Kidney capillary endothelial cell (primary cell): ENCODE data around the gene OTUD4.
A peak's percentile ranks its signal among the peaks of the same experiment; 100 is the strongest.
"Not testable (repeated sequence)": the region's sequence is repeated elsewhere in the genome, so short reads cannot be mapped to it uniquely, and the experiment has no call there.

Experiments used
- DNase-seq: peaks from one replicate; pipeline ENCODE4 v3.0.0-alpha.2; 2018; ENCODE audit warnings: low spot score

The OTUD4 gene

GRCh38 chr4:145179281-145179860, 1.0 kb downstream of the OTUD4 start:
- DNase-seq = peak; percentile 46

DNA sequence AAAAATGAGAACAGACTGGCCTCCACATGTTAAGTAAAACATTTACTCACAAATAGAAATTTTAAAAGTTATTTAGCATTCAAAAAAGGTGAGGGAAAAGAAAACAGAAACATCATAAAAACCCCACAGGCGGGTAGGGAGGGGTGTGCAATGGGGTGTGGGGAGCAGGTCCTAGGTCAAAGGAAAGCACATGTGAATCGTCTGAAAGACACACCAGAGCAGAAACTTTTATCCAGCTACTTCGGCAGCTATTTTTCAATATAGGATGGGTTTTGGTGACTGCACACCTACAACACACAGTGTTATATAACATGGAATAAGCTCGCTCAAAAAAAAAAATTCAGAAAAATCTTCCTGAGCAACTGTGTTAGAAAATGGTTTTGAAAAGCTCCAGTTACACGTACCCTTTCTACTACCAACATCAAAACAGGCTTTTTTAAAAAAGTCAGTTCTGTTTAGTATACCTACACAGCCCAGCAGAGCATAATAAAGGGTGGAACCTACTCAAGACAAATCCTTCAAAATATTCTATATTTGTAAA, 1.6 kb downstream of the OTUD4 start:
- DNase-seq = peak; percentile 10

DNA sequence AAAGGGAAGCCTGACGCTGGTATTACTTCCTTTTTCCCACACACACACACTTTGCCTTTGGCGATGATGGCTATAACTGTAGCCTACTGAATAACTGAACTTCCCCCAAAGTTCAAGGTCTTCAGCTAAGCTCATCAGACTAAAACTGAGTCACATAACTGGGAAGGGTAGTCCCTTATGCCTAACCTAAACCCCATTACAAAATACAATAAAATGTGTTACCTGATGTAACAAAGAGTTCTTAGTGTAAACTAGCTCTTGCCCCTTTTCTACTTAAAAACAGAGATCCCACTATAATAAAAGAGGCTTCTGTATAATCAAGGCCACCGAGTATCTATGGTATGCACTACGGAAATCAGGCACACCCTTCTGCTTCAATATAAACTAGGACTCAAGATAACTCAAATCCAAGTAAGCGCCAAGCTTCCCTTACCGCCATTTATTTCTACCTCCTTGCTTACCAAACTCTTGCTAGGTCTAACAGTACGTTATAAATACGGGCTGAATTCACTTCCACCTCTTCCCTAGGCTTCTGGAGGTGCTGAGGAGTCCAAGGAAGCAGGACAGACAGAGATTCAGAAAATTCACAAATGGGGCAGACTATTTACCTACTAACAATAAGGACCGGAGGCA, 2.4 kb downstream of the OTUD4 start:
- DNase-seq = peak; percentile 79

DNA sequence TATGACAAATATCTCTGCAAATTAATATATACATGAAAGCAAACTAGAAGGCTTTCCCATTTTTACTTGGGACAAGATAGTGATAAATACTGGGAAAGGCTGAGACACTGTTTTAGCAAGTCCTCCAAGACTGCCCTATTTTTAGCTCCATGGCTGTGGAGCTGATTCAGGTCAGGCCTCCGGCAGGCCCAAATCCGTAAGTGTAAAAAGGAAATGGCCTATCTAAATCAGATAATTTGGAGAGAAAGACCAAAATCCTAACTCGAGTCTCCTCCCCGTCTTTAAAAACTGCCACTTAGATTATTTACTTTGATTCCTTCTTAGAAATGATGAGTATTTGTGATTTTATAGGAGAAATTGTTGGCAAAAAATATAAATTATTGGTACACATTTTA, 2.9 kb downstream of the OTUD4 start:
- DNase-seq = peak; percentile 65

DNA sequence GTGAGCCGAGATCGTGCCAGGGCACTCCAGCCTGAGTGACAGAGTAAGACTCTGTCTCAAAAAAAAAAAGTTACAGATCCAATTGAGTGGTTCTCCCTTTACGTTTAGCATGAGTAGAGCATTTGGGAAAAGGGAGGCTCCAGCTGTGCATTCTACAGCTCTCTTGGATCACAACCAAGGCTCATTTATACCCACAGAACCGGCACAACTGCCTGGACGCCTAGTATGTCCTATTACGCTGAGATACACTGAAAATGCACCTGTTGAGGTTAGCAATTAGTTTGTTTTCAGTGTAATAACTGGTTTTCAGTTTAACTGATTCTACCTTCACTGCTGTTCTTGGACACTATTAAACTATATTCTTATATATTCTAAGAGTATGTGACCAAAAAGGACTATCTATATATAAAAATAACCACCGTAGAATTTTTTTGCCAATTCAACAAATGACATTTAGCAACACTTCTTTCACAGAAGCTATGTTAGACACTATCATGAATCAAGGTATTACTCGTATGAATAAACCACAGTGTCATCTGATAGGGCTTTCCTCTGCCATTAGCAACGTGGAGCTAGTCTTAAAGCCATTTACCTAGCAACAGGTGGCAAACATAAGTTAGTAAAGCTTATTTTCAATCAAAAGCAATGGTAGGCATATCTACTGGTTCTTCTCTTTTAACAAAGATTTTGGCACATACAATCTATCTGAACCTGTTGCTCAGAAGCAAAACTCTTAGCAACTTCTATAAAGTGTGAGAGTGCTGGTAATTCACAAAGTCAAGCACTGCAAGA, 3.6 kb downstream of the OTUD4 start:
- DNase-seq = no peak

DNA sequence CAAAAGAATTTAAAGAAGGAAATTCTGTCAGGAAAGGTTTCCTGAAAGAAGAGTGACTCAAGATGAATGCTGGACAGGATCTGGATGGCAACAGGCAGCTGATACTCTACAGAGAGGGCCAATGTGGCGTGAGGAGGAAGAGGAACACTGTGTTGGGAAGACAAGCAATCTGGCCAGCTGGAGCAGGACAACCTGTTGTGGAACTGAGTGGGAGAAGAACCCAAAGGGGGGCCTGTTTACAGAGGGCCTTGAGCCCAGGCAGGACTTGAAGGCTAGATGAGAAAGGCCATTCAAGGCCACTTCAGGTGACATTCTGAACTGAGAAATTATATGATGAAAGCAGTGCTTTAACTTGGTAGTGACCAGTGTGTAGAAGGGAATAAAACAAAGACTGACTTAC, 8.5 kb downstream of the OTUD4 start:
- peak; percentile 34 for DNase-seq

- no peak for DNase-seq
Measured at GRCh38 chr4:145170223-145170622, 10.2 kb downstream of the OTUD4 start.

GRCh38 chr4:145168581-145169187, 11.7 kb downstream of the OTUD4 start:
- no peak for DNase-seq

- DNase-seq = no peak
Measured at GRCh38 chr4:145167887-145168286, 12.5 kb downstream of the OTUD4 start.

DNA sequence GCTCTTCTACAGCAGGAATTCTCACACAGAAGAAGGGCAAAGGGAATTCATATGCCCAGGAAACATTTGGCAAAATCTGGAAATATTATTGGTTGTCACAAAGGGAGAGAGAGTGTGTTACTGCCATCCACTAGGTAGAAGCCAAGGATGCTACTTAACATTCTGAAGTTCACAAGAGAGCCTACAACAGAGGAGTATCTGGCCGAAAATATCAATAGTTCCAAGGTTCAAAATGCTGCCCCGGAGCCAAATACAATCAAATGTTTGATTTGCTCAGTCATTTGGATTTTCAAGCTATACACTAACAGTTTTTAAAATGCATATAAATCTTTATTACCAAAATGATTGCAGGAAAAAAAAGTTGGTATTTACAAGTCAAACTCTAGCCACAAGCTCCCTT, 18.8 kb downstream of the OTUD4 start:
- no peak for DNase-seq

GRCh38 chr4:145156986-145157385, 23.4 kb downstream of the OTUD4 start:
- DNase-seq = no peak

DNA sequence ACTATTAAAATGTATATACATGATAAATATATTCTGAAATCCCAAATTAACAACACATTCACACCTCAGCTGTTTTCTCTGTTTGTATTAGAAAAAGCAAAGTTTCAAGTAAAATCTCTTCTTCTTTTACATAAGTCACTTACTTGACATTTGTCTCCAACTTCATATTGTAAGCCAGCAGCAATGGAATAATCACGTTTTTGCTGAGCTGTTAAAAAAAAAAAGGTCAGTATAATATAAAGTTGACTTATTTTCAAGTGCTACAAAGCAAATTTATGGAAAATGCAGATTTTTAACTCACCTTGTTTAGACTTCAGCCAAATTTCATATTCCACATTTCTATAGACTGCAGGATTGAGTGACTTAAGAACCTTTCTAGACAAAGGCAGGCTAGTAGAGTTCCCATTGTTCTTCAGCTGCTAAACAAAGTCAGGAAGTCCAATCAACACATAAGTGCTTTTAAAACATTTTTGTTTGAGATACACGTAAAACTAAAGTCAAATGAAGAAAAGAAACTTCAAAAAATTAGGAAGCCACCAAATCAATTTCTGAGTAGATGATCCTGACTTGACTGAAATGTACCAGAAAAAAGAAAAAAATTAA, 25.0 kb downstream of the OTUD4 start:
- DNase-seq = peak; percentile 38

DNA sequence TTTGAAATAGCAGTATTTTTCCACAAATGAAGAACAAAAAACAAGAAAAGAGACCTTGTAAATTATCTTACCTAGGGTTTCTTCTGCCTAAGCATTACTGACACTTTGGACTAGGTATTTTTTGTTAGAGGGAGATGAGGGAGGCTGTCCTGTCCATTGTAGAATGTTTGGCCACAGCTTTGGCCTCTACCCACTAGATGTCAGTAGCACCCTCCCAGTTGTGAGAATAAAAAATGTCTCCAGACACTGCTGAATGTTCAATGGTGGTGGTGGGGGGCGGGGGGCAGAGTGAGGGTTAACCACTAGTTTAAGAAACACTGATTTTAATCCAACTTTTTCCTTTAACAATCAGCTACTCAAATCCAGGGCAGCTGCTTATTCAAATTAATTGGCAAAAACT, 25.8 kb downstream of the OTUD4 start:
- no peak for DNase-seq

DNA sequence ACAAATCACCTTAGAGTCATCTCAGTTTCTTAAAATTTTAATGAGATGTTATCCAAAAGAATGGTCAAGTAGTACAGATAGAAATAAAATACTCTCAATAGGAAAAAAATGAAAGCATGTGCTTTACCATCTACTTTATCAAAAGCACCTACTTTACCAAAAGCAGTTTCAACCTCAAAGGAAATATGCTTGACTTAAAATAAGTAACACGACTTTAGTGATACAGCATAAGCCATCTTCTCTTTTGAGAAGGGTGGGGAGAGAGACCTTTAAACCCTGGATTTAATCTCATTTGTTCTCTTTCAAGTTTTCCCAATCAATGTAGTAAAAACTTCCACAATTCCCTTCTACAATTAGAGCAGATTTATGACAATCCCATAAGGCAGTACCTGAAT, 26.5 kb downstream of the OTUD4 start:
- no peak for DNase-seq

DNA sequence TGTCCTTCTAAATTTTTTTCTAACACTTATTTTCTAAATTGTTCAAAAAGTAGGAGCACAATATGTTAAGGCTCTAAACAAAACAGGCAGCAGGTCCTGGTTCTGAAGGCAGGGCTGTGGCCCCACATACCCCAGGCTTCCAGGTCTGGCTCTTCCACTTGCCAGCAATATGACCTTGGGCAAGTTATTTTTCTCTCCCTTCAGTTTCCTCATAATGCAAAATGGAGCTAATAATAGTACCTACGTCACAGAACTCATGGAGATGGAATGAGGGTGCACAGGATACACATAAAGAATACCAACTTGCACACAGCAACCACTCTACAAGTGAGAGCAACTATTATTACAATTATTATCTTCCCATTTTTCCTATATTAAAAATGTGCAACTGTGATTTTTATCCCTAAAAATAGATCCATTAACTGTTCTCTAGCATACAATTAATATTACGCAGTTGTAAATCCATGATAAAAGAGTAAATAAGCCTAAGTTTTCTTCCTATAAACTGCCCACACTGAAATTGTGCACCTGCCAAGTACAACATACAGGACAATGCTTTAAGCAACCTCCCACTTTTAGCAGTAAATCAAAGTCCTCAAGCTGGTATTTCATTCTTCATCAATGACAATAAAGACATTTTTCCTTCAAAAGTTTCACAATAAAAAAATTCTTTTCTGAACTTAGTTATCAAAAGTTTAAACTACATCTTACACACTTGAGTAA, 27.0 kb downstream of the OTUD4 start:
- DNase-seq = no peak

- no peak for DNase-seq
Measured at GRCh38 chr4:145148980-145149379, 31.4 kb downstream of the OTUD4 start.

- not testable (repeated sequence) for DNase-seq
Measured at GRCh38 chr4:145136219-145136618, 44.2 kb downstream of the OTUD4 start.

DNA sequence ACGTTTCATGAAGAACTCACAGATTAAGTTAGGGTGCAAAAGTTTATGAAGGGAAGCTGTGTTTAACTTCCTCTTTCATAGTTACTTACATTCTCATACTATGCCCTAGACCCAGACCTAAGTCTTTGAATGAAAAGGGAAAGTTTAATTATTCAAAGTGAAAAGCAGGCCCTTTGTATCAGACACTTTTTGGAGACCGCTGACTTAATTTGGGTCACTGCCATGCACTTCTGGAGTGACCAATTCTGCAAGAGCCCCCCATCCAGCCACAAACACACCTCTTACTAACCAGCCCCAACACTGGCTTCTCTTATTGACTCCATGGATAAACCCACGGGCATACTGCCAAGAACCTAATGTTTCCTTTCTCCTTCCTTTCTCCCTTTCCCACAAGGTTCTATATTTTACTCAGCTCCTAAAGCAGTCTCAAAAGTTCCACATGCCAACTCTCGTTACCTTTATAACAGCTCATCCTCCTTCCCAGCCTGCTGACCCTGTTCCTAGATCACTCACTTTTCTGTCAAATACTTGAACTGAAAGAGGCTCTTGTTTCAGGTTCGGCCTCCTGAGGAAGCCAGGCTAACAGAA, 47.8 kb downstream of the OTUD4 start:
- no peak for DNase-seq

- DNase-seq = no peak
Measured at GRCh38 chr4:145131848-145132247, 48.5 kb downstream of the OTUD4 start.

DNA sequence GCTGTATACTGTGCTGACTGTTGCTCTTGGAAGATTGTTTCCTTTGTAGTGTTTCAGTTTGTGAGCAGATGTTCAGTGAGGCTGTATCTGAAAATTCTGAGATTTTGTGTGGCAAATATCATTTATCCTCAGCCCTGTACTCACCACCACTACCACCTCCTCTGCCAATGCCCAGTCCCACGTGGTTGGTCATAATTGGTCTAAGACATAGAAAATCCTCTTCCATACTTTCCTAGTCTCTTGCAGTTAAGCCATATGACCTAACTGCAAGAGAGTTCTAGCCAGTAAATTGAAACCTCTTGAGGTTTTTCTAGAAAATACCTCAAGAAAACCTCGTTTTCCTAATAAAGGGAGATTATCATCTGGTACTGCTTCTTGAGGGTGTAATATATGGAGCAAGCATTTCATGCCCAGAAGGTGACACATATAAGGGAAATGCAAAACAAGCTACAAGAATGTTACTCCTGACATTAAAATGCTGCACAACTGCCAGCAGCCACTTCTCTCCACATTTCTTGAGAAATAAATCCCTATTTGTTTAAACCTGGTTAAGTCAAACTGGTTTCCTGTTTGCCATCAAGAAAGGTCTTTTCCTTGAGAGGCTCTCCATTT, 49.5 kb downstream of the OTUD4 start:
- no peak for DNase-seq

DNA sequence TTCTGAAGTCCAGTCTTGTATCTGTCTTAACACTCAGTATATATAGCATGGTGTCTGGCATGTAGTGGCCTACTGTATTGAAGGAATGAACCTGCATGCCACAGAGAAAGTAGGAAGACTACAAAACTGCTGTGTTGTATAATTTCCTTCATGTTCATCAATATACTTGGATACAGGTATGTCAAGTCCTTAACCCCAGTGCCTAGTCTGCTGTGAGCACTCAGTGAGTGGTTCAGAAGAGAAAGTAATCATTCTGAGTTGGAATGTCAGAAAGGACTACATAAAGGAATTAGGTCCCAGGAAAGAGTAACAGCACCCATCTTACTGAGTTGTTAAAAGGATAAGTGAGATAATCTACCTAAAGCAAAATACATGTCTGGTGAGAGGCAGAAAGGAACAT, 50.3 kb downstream of the OTUD4 start:
- DNase-seq = no peak
